Muscle layer of duodenum (tissue), 2 donors: Measurements from ENCODE around the gene PINLYP.
"Not testable (repeated sequence)": the region's sequence is repeated elsewhere in the genome, so short reads cannot be mapped to it uniquely, and the experiment has no call there.

Experiments
- H3K27ac ChIP-seq: one replicate; pipeline ENCODE4 v1.7.0; 2013; ENCODE audit warnings: mild to moderate bottlenecking, low read length
- H3K27me3 ChIP-seq: one replicate; pipeline ENCODE4 v1.7.0; 2013; ENCODE audit warnings: low read depth, mild to moderate bottlenecking, control low read depth, low read length
- H3K36me3 ChIP-seq, 2 donors: one replicate each; pipeline ENCODE4 v1.7.0; 2013; ENCODE audit warnings: low read length in 2 of 2, control low read depth in 1 of 2, mild to moderate bottlenecking in 1 of 2; ENCODE audit not compliant: insufficient read depth in 2 of 2, control insufficient read depth in 1 of 2
- H3K4me1 ChIP-seq, 2 donors: one replicate each; pipeline ENCODE4 v1.7.0; 2013; ENCODE audit warnings: low read length in 2 of 2, mild to moderate bottlenecking in 2 of 2, control low read depth in 1 of 2, moderate library complexity in 1 of 2; ENCODE audit not compliant: insufficient read depth in 2 of 2, control insufficient read depth in 1 of 2
- H3K4me3 ChIP-seq, 2 donors: one replicate each; pipeline ENCODE4 v1.7.0; 2013; ENCODE audit warnings: low read length in 2 of 2, low read depth in 1 of 2, mild to moderate bottlenecking in 1 of 2
- H3K9me3 ChIP-seq, 2 donors: one replicate each; pipeline ENCODE4 v1.7.0; 2013; ENCODE audit warnings: low read length in 2 of 2, control low read depth in 1 of 2, mild to moderate bottlenecking in 1 of 2; ENCODE audit not compliant: control insufficient read depth in 1 of 2
- donor health status: healthy.

The PINLYP gene

GRCh38 chr19:43595999-43596841, 20.6 kb downstream of the PINLYP start, which contains the start of the genes IRGQ and ZNF576:
TSS of gene IRGQ (minus strand) at chr19:43596134. CDS start at chr19:43595338, 796 bp downstream.
TSS of gene ZNF576 (plus strand) at chr19:43596595. CDS start at chr19:43597109, 514 bp downstream.
- Histone ChIP-seq H3K4me1 (peaks cover 7 to 38% of the 10 kb centered on the region in 2 donors), H3K36me3 (peaks cover 17 to 47% of the 10 kb centered on the region in 2 donors), H3K9me3 (no peaks in the 10 kb centered on the region), H3K27ac (peak within 1 kb of the TSS; percentile 98), H3K4me3 (peak within 1 kb of the TSS; percentile 88 to 99), H3K27me3 (no peaks in the 10 kb centered on the region)

GRCh38 chr19:43596842-43597461, 21.4 kb downstream of the PINLYP start:
- H3K36me3 ChIP-seq: peaks cover 17 to 47% of the 10 kb centered on the region in 2 donors
- H3K4me1 ChIP-seq: peaks cover 7 to 38% of the 10 kb centered on the region in 2 donors
- no peaks in the 10 kb centered on the region for H3K9me3 ChIP-seq
- H3K4me3 ChIP-seq: peak overlapping the region; percentile 88 to 99
- no peaks in the 10 kb centered on the region for H3K27me3 ChIP-seq
- peak overlapping the region; percentile 98 for H3K27ac ChIP-seq

GRCh38 chr19:43597876-43598275, 22.3 kb downstream of the PINLYP start:
- H3K4me3 ChIP-seq: peak overlapping the region; percentile 88 to 99
- H3K36me3 ChIP-seq: peaks cover 13 to 38% of the 10 kb centered on the region in 2 donors
- no peaks in the 10 kb centered on the region for H3K9me3 ChIP-seq
- H3K27me3 ChIP-seq: no peaks in the 10 kb centered on the region
- peaks cover 7 to 38% of the 10 kb centered on the region in 2 donors for H3K4me1 ChIP-seq
- no peak overlapping the region for H3K27ac ChIP-seq

GRCh38 chr19:43598445-43599240, 23.0 kb downstream of the PINLYP start:
- Histone ChIP-seq H3K27me3 (no peaks in the 10 kb centered on the region), H3K4me1 (peaks cover 7 to 33% of the 10 kb centered on the region in 2 donors), H3K4me3 (no peak overlapping the region), H3K36me3 (peaks cover 13 to 32% of the 10 kb centered on the region in 2 donors), H3K27ac (no peak overlapping the region), H3K9me3 (no peaks in the 10 kb centered on the region)

GRCh38 chr19:43599635-43600295, 24.2 kb downstream of the PINLYP start:
- Histone ChIP-seq H3K27ac (no peak overlapping the region), H3K4me1 (peaks cover 7 to 21% of the 10 kb centered on the region in 2 donors), H3K27me3 (no peaks in the 10 kb centered on the region), H3K4me3 (no peak overlapping the region), H3K36me3 (peaks cover 13 to 32% of the 10 kb centered on the region in 2 donors), H3K9me3 (no peaks in the 10 kb centered on the region)

- peaks cover 13 to 32% of the 10 kb centered on the region in 2 donors for H3K36me3 ChIP-seq
- not testable (repeated sequence) for H3K4me3 ChIP-seq, H3K27ac ChIP-seq, H3K27me3 ChIP-seq, H3K9me3 ChIP-seq
- H3K4me1 ChIP-seq: peaks cover 7 to 18% of the 10 kb centered on the region in 2 donors
Observed at GRCh38 chr19:43600326-43600725, 24.7 kb downstream of the PINLYP start.

- no peak overlapping the region for H3K4me3 ChIP-seq
- H3K4me1 ChIP-seq: no peaks in the 10 kb centered on the region
- H3K9me3 ChIP-seq: no peaks in the 10 kb centered on the region
- H3K27ac ChIP-seq: no peak overlapping the region
- H3K27me3 ChIP-seq: no peaks in the 10 kb centered on the region
- peaks cover 6 to 16% of the 10 kb centered on the region in 2 donors for H3K36me3 ChIP-seq
Observed at GRCh38 chr19:43605875-43606568, 30.4 kb downstream of the PINLYP start.

GRCh38 chr19:43606569-43607229, 31.1 kb downstream of the PINLYP start:
- Histone ChIP-seq H3K27ac (no peak overlapping the region), H3K4me1 (no peaks in the 10 kb centered on the region), H3K9me3 (no peaks in the 10 kb centered on the region), H3K4me3 (no peak overlapping the region), H3K27me3 (no peaks in the 10 kb centered on the region), H3K36me3 (peaks cover 6 to 12% of the 10 kb centered on the region in 2 donors)

- no peaks in the 10 kb centered on the region for H3K27me3 ChIP-seq
- H3K27ac ChIP-seq: no peak overlapping the region
- H3K9me3 ChIP-seq: no peaks in the 10 kb centered on the region
Observed at GRCh38 chr19:43607238-43608205, 31.9 kb downstream of the PINLYP start.

More at GRCh38 chr19:43607238-43608205, 31.9 kb downstream of the PINLYP start:
- H3K36me3 ChIP-seq: peaks cover 7 to 17% of the 10 kb centered on the region in 2 donors
- no peak overlapping the region for H3K4me3 ChIP-seq
- H3K4me1 ChIP-seq: no peaks in the 10 kb centered on the region
